ENCODE data around the gene CEBPE. TPM values are rescaled to one million over a fixed set of nuclear protein-coding genes. Genes with fewer than 3 reads are reported as not detected.

The CEBPE gene
- total and polyA plus RNA-seq, 2 donors (not counting 3 experiments of a cell fraction or from before 2014, with no cell fraction given), result not detected

- no peaks in the 10 kb centered on the region for H4K20me1 ChIP-seq (replicated peaks; ENCODE audit: control insufficient read depth, extremely low read depth, insufficient read depth, low read length)
- no peak overlapping the region for H2AFZ ChIP-seq (ENCODE audit: low read depth, low read length)
- FAIRE-seq (peak; percentile 97), DNase-seq (ENCODE audit: low read depth, low spot score) (peak; percentile 82)
- peak; percentile 98 for TF ChIP-seq FOS (IDR thresholded peaks at IDR 0.05; ENCODE audit: borderline replicate concordance, insufficient read depth, low read length)
- no peak for TF ChIP-seq GATA2 (IDR thresholded peaks at IDR 0.05; ENCODE audit: insufficient read depth, insufficient read length, low read depth, low read length)
- no peak for TF ChIP-seq EZH2 (IDR thresholded peaks at IDR 0.05; ENCODE audit: borderline replicate concordance, low read depth, low read length, severe bottlenecking)
- TF ChIP-seq POLR2AphosphoS5 (IDR thresholded peaks at IDR 0.05; ENCODE audit: insufficient read depth, low read depth, low read length), result peak; percentile 50
- TF ChIP-seq JUN (IDR thresholded peaks at IDR 0.05; ENCODE audit: borderline replicate concordance, insufficient read depth, insufficient read length, low read depth), result peak; percentile 63
- TF ChIP-seq POLR2A (IDR thresholded peaks at IDR 0.05; ENCODE audit: low read depth, low read length), result peak; percentile 32
- peak; percentile 39 for TF ChIP-seq MAX (IDR thresholded peaks at IDR 0.05; ENCODE audit: insufficient read depth, insufficient read length)
- TF ChIP-seq MYC (IDR thresholded peaks at IDR 0.05; ENCODE audit: low read depth, low read length), result no peak
- peak in 1 of 2 donors; percentile 1 for TF ChIP-seq CTCF (IDR thresholded peaks at IDR 0.05; ENCODE audit: extremely low read depth in 1 of 2, insufficient read depth in 1 of 2, low read depth in 1 of 2, low read length in 2 of 2)
- peaks cover 8% of the 10 kb centered on the region for H3K79me2 ChIP-seq (ENCODE audit: control insufficient read depth, insufficient read depth, low read length)
- peaks cover 34 to 42% of the 10 kb centered on the region in 2 experiments for H3K36me3 ChIP-seq (ENCODE audit: control insufficient read depth in 2 of 2, extremely low read depth in 1 of 2, insufficient read depth in 2 of 2, low read length in 2 of 2)
- no peaks in the 10 kb centered on the region for H3K9me1 ChIP-seq (replicated peaks; ENCODE audit: control insufficient read depth, extremely low read depth, insufficient read depth, low read length)
- no peaks in the 10 kb centered on the region for H3K9me3 ChIP-seq (replicated peaks; ENCODE audit: control insufficient read depth, insufficient read depth, low read length)
- intact Hi-C loops (cut with micrococcal nuclease) (loop anchor here (1.0 to 2.0 kb wide), 2 partner anchors 9 to 16 kb away; partner anchors contain the start of genes ACIN1 and C14orf119), dilution Hi-C loops (cut with MboI; ENCODE audit: extremely low pct_ligation_motif_present, low sequenced_read_pairs) (no loop called here)
- H3K9ac ChIP-seq (replicated peaks; ENCODE audit: extremely low read depth, insufficient read depth, low read length), result peak overlapping the region; percentile 8
- POLR2A ChIA-PET, result interaction anchor here (0.6 to 1.0 kb wide), 3 partner anchors 10 to 17 kb away, joined by 4 to 5 read pairs (median 5); partner anchors contain the start of genes ACIN1 and C14orf119
- no peak overlapping the region for H3K4me3 ChIP-seq (replicated peaks in 1 of 3; ENCODE audit: insufficient read depth in 1 of 3, low read depth in 1 of 3, low read length in 3 of 3)
- CTCF ChIA-PET, result interaction anchor here (1.2 to 5.1 kb wide), 11 partner anchors 10 to 108 kb away, joined by 3 to 88 read pairs (median 20); partner anchors contain the start of genes ACIN1, C14orf119, CDH24 and CEBPE
- H3K4me2 ChIP-seq (ENCODE audit: insufficient read depth, low read length), result peak overlapping the region; percentile 2
- no TSS peak for BruUV-seq (replicated peaks)
- no peaks in the 10 kb centered on the region for H3K27me3 ChIP-seq (ENCODE audit: control insufficient read depth in 2 of 2, insufficient read depth in 2 of 2, low read length in 2 of 2)
- H3K27ac ChIP-seq (ENCODE audit: insufficient read depth, low read depth, low read length), result peak overlapping the region; percentile 64
- H3K4me1 ChIP-seq (ENCODE audit: control insufficient read depth, extremely low read depth, insufficient read depth, low read length), result peaks cover 24% of the 10 kb centered on the region
These were observed 40.4 kb downstream of the CEBPE start for GRCh38 chr14:23078692-23079116.

All from endothelial cell of umbilical vein (primary cell).